ENCODE data around the gene C1RL. TPM values are rescaled to one million over a fixed set of nuclear protein-coding genes. Genes with fewer than 3 reads are reported as not detected.
A peak's percentile ranks its signal among the peaks of the same experiment; 100 is the strongest.

Gene C1RL
- total and polyA plus RNA-seq, 4 donors = 67.5 to 188 (median 124) TPM

- peak overlapping the region; percentile 64 to 89 for H3K27ac ChIP-seq (ENCODE audit: low read depth in 1 of 2, low read length in 2 of 2)
- H3K9ac ChIP-seq (ENCODE audit: low read depth in 1 of 2, low read length in 2 of 2) = peak overlapping the region; percentile 75 to 78
- H3K27me3 ChIP-seq (ENCODE audit: control insufficient read depth in 4 of 4, insufficient read depth in 4 of 4, low read length in 3 of 4) = no peaks in the 10 kb centered on the region
- peaks cover 9 to 43% (median 33%) of the 10 kb centered on the region in 4 donors for H3K4me1 ChIP-seq (ENCODE audit: control insufficient read depth in 4 of 4, insufficient read depth in 4 of 4, low read length in 3 of 4)
- no peak for DNase-seq (ENCODE audit: low spot score)
- H3K36me3 ChIP-seq (ENCODE audit: control insufficient read depth in 4 of 4, insufficient read depth in 3 of 4, low read depth in 1 of 4, low read length in 3 of 4) = peaks cover 2 to 34% (median 27%) of the 10 kb centered on the region in 4 donors
- WGBS = 36% methylated on average over 7 of the region's 7 CpGs
- H3K9me3 ChIP-seq (ENCODE audit: control insufficient read depth in 4 of 4, low read length in 3 of 4) = no peaks in the 10 kb centered on the region
- H3K4me3 ChIP-seq (ENCODE audit: low read depth in 1 of 3, low read length in 3 of 3) = peak overlapping the region; percentile 63 to 87 (median 66)
- TF ChIP-seq CTCF (IDR thresholded peaks at IDR 0.05; ENCODE audit: low read depth, low read length, missing input control) = no peak
- no peak for TF ChIP-seq GABPA (IDR thresholded peaks at IDR 0.05 in 1 of 2, conservative IDR thresholded peaks at IDR 0.05 in 1 of 2)
- TF ChIP-seq NR2F2 (IDR thresholded peaks at IDR 0.05) = no peak
- TF ChIP-seq FOXA1 (IDR thresholded peaks at IDR 0.05) = no peak
- TF ChIP-seq TAF1 (conservative IDR thresholded peaks at IDR 0.05) = no peak
- no peak for TF ChIP-seq ATF3 (IDR thresholded peaks at IDR 0.05)
- no peak for TF ChIP-seq MAX (IDR thresholded peaks at IDR 0.05)
- TF ChIP-seq EGR1 (IDR thresholded peaks at IDR 0.05; ENCODE audit: low read depth in 2 of 2) = no peak
- TF ChIP-seq SP1 (IDR thresholded peaks at IDR 0.05) = no peak
- TF ChIP-seq YY1 (IDR thresholded peaks at IDR 0.05) = no peak
- no peak for TF ChIP-seq FOXA2 (IDR thresholded peaks at IDR 0.05)
- TF ChIP-seq HNF4G (IDR thresholded peaks at IDR 0.05) = no peak
- no peak for TF ChIP-seq ZBTB33 (IDR thresholded peaks at IDR 0.05)
- no peak for TF ChIP-seq RAD21 (IDR thresholded peaks at IDR 0.05)
- no peak for TF ChIP-seq JUND (IDR thresholded peaks at IDR 0.05)
- no peak for TF ChIP-seq HNF4A (conservative IDR thresholded peaks at IDR 0.05)
- TF ChIP-seq REST (IDR thresholded peaks at IDR 0.05) = no peak
Measured at GRCh38 chr12:7091171-7091570, 17.8 kb downstream of the C1RL start.
